Measurements from ENCODE around the gene SIRT5.

DNA sequence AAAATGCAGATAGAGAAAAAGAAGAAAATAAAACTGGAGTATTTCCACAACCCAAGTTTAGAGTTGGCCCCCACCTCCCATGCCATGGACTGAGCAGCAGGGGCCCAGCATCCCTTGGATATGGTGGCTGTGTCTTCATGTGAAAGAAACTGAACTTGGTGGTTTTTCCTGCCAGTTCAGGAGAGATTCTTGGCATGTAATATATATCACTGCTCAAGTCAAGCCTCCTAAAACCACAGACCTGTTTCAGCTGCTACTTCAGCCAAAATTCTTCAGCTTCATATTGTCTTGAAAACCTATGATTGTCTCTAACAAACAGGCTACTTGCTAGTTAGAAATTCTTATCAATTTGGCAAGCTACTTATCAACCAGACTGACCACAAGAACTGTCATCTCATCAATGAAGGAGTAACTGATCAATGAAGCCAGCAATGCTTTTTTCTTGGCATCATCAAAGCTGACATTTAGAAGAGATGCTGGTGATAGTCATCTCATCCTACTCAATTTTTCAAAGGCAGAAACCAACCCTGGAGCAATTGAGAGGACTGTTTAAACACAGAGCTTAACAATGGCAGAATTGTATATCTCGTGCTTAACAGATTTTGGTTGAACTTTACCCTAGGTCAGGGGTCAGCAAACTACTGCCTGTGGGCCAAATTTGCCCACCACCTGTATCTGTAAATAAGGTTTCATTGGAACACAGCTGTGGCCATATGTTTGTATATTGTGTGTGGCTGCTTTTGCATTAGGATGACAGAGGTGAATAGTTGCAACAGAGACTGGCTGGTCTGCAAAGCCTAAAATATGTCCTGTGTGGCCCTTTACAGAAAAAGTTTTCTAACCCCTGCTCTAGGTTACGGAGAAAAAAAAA is 30.4 kb downstream of the SIRT5 start:
- TF ChIP-seq POLR2A (IDR thresholded peaks at IDR 0.05), result no peak
- TF ChIP-seq, protein P1, sequence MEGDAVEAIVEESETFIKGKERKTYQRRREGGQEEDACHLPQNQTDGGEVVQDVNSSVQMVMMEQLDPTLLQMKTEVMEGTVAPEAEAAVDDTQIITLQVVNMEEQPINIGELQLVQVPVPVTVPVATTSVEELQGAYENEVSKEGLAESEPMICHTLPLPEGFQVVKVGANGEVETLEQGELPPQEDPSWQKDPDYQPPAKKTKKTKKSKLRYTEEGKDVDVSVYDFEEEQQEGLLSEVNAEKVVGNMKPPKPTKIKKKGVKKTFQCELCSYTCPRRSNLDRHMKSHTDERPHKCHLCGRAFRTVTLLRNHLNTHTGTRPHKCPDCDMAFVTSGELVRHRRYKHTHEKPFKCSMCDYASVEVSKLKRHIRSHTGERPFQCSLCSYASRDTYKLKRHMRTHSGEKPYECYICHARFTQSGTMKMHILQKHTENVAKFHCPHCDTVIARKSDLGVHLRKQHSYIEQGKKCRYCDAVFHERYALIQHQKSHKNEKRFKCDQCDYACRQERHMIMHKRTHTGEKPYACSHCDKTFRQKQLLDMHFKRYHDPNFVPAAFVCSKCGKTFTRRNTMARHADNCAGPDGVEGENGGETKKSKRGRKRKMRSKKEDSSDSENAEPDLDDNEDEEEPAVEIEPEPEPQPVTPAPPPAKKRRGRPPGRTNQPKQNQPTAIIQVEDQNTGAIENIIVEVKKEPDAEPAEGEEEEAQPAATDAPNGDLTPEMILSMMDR (IDR thresholded peaks at IDR 0.05), result no peak

Data from vagina (tissue), 2 donors.